Measurements from ENCODE around the gene TIMP3.
"Not testable (repeated sequence)": the region's sequence is repeated elsewhere in the genome, so short reads cannot be mapped to it uniquely, and the experiment has no call there.

The TIMP3 gene

GRCh38 chr22:32801537-32802236 lies at the start of gene TIMP3:
Gene TIMP3, plus strand, starts transcription at chr22:32801705. Its CDS starts 297 bp downstream, at chr22:32802002.
- no peak for DNase-seq

GRCh38 chr22:32752326-32752725 lies 49.2 kb upstream of the TIMP3 start:
- no peak for DNase-seq

GRCh38 chr22:32752816-32753520 lies 48.5 kb upstream of the TIMP3 start:
- DNase-seq = no peak

GRCh38 chr22:32753591-32753990 lies 47.9 kb upstream of the TIMP3 start:
- DNase-seq = no peak

GRCh38 chr22:32754413-32755041 lies 47.0 kb upstream of the TIMP3 start:
- no peak for DNase-seq

- not testable (repeated sequence) for DNase-seq
These were observed 44.3 kb upstream of the TIMP3 start for GRCh38 chr22:32757086-32757762.

GRCh38 chr22:32758866-32759385 lies 42.6 kb upstream of the TIMP3 start:
- DNase-seq = no peak

- no peak for DNase-seq
These were observed 41.1 kb upstream of the TIMP3 start for GRCh38 chr22:32760396-32760795.

- DNase-seq = no peak
These were observed 40.7 kb upstream of the TIMP3 start for GRCh38 chr22:32760815-32761214.

GRCh38 chr22:32761251-32761903 lies 40.1 kb upstream of the TIMP3 start:
- DNase-seq = no peak

- DNase-seq = no peak
These were observed 37.0 kb upstream of the TIMP3 start for GRCh38 chr22:32764330-32765131.

GRCh38 chr22:32765132-32765618 lies 36.3 kb upstream of the TIMP3 start:
- no peak for DNase-seq

- DNase-seq = no peak
These were observed 29.7 kb upstream of the TIMP3 start for GRCh38 chr22:32771756-32772155.

- DNase-seq = no peak
These were observed 25.5 kb upstream of the TIMP3 start for GRCh38 chr22:32775957-32776356.

- DNase-seq = no peak
These were observed 25.1 kb upstream of the TIMP3 start for GRCh38 chr22:32776397-32776796.

GRCh38 chr22:32776802-32777201 lies 24.7 kb upstream of the TIMP3 start:
- no peak for DNase-seq

GRCh38 chr22:32777987-32778386 lies 23.5 kb upstream of the TIMP3 start:
- no peak for DNase-seq

- no peak for DNase-seq
These were observed 20.7 kb upstream of the TIMP3 start for GRCh38 chr22:32780726-32781310.

GRCh38 chr22:32781695-32782094 lies 19.8 kb upstream of the TIMP3 start:
- no peak for DNase-seq

GRCh38 chr22:32785321-32786026 lies 16.0 kb upstream of the TIMP3 start:
- DNase-seq = no peak

GRCh38 chr22:32786027-32786418 lies 15.5 kb upstream of the TIMP3 start:
- DNase-seq = no peak

Data from CD4-positive, alpha-beta T cell treated with Interleukin-12 subunit alpha and Interleukin-12 subunit beta, for 1 hour (primary cell).